HL-60/S4 treated with retinoic acid at 250 ng/mL for 4 days and 3 days (cell line): Measurements from ENCODE around the gene CAMSAP1.

Experiments used
- in situ Hi-C: fragments of 300-500 bp; cut with MboI; formaldehyde crosslinking; loops from 2 replicates; pipeline ENCODE4 v1.7.0; 2022; ENCODE audit warnings: low sequenced_read_pairs

The CAMSAP1 gene

DNA sequence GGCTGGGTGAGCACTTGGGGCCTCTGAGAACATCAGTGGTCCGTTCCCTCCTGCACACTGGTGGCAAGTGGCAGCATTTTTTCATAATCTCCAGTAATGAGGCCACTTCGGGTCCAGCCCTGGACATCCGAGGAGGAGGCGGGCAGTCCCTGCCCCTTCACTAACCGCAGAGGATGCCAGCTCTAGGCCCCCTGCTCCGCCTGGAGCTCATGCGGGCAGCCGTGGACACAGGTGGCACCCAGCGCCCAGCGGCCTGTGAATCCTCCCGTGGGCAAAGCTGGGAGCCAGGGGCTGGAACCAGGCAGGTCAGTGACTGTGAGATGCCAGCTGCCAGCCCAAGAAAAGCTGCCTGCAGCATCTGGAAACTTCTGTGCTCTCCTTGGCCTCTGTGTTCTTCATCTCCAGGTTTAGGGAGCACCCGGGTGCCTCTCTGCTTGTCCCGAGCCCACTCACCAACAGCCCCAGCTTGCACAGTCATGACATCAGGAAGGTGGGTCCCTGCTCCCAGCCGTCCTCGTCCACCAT, 112.9 kb downstream of the CAMSAP1 start:
- in situ Hi-C loops = no loop called here

DNA sequence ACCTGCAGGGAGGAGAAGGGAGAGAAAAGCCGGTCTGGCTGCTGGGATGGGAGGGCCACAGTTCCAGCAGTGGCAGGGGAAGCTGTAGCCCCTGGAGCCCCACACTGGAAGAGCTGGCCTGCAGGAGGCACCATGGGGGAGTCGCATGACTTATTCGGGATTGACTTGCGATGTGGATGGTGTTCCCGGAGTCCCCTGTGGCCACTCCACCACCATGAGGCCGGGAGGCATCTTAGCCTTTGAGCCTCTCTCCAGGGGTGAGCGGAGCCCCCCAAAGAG, 113.3 kb downstream of the CAMSAP1 start:
- in situ Hi-C loops = no loop called here

DNA sequence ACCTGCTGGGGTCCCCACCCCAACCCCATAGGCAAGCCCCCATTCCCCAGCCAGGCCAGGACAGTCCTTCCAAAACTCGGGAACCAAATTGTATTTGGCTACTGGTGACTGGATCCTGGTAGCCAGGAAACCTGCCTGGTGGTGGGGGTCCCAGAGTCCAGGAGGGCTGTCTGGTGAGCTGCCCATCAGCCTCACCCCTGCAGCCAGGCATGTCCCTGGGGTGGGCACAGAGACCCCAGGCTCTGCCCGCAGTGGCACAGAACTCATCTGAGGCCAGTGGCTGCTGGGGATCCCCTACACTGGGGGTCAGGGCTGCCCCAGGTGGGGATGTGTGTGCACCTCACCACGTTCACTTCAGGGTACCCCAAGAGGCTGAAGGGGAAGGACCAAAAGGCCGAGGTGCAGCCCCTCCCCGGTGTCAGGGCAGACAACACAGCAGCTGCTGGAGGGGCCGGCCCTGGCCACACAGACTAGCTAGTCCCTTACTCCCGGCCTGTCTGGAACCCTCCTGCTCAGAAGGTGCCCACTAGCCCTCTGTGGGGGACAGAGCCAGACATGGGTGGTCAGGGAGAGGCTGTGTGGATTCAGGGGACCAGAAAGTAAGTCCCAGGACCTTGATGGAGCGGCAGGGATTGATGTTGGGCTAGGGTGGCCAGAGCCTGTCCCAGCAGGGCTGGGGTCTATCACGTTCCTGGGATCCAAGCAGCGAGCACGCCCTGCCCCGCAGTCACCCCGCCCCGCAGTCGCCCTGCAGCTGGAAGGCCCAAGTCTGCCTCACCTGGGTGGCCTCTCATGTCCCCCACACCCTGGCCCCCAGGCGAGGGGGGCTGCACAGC, 113.9 kb downstream of the CAMSAP1 start:
- in situ Hi-C loops = no loop called here

DNA sequence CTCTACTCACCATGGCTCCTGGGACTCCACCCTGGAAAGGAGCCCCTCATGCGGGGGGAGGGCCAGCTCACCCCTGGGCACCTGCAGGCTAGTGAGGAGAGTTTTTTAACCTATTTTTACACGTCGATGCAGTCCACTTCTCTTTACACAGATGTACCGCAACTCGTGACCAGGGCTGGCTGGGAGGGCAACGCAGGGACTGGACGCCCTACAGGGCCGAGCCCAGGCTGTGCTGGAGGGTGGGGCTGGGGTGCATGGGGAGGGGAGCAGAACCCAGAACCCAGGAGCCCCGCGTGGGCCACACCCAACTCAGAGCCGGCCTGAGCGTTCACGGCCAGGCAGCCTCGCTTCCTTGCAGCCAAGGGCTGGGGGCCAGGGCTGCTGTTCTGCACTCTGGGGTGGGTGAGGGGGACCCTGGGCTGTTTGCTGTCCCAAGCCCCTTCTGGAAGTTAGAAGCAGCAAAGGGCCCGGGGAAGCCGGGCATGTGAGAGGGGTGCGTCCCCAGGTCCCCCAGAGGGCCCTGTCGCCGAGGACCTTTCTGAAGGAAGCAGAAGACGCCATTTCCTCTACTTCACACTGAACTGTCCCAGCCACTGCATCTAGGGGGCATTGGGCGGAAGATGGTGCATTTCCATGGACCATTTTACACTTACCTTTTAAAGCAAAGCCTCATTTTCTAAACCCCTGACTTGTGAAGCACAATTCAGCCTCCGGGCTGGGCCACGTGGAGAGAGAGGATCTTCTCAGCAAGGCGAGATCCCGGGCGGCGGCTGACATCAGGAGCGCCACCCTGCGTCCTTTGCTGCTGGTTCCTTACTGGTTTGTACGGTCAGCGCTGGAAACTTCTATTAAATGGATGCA, 114.8 kb downstream of the CAMSAP1 start:
- in situ Hi-C loops = no loop called here

DNA sequence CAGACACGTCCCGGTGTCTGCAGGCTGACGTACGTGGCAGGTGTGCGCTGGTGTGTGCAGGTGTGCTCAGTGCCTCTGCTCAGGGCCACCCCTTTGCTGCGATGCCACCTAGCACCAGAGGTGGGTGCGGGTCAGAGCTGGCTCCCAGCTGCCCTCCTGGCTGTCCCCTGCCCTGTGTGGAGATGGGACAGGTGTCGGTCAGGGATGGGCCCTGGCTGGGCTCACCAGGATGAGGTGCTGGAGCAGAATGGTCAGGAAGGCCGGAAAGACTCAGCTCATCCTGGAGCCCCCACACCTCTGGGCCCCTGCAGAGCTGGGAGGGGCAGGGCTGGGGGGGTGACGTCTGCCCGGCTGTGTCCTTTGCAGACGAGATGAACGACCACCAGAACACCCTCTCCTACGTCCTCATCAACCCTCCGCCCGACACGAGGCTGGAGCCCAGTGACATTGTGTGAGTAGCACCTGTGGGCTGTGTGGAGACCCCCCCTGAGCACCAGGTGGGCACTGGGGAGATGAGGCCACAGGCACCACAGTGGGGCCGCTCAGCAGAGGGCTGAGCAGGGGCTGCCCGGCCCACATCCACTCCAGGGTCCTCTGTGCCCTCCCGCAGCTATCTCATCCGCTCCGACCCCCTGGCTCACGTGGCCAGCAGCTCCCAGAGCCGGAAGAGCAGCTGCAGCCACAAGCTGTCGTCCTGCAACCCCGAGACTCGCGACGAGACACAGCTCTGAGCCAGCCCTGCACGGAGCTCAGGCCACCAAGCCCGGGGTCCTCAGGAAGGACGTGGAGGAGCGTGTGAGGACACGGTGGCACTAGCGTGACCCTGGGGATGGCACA, 115.7 kb downstream of the CAMSAP1 start:
- in situ Hi-C loops = no loop called here

DNA sequence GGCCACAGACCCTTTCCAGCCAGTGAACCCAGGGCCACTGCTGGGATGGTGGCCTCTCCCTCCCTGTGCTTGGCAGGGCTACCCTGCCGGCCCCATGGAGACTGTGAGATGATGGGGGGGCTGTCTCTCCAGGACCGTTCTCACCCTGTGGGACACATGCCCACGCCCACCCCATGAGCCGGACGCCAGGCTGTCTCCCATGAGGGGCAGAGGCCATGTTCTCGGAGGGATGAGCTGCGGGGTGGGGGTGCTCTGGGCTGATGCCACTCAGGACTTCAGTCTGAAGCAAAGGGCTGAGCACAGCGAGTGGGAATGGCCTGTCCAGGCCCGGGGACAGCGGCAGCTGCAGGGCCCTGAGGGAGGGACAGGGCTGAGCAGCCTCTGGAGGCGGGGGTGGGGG, 116.5 kb downstream of the CAMSAP1 start:
- in situ Hi-C loops = no loop called here

DNA sequence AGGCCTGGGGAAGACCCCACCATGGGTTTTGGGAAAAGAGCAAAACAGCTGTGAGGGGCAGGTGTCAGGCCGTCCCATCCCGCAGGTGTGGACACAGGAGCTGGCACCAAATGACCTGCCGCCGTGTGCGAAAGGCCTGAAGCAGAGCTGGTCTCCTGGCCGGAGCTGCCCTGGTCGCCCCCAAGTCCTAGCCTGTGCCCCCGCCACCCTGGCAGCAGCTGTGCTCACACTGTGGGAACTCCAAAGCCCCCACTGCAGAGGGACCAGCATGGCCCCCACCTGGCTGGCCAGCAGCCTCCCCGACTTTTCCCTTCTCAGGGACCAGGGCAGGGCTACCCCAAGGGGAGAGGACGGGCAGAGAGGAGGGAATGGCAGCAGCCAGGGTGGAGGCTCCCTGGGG, 117.0 kb downstream of the CAMSAP1 start:
- in situ Hi-C loops = no loop called here

DNA sequence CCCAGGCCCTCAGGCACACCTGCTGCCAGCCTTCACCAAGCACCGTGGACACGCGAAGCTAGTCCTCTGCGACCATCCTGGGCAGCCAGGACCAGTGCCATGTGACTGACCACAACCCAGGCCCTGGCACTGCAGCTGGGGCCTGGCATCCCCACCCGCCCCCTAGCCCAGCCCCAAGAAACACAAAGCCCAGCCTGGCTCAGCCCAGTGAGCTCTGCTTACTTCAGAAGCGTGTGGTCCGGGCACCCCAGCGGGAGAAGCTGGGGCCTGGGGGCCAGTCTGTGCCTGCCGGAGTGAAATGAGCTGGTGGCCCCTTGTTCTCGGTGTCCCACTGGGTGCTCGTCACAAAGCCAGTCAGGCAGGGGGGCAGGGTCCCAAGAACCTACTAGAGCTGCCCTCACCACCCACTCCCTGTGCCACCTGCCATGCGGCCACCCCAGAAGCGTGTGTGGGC, 117.5 kb downstream of the CAMSAP1 start:
- in situ Hi-C loops = no loop called here

DNA sequence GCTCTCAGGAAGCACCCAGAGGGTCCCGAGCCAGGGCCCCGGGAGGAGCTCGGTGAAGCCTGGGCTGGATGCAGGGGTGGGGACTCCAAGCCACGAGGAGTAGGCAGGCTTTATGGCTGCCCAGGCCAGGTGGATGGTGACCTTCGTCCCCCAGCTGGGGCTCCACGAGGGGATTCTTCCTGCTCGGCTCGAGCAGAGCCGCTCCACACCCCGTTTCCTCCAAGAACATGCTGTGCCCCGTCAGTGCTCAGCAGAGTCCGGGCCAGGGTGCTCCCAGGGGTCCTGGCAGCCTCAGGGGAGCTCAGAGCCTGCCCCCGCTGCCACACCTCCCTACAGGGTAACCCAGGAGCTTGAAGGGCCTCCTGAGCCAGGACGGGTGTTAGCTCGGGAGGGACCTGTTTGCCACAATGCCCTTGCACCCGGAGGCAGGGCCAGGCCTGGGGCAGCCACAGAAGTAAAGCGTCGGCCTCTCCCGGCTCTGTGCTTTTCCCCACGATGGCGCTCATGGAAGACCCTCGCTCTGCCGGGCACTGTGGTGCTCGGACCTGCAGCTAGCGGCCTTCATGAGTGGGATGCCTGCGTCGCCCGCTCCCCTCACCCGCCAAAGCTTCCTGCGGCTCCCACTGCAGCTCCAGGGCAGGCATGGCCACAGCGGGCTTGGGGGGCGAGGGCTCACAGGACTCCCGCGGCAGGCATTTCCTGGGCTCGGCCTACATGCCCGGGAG, 118.6 kb downstream of the CAMSAP1 start:
- in situ Hi-C loops = no loop called here

DNA sequence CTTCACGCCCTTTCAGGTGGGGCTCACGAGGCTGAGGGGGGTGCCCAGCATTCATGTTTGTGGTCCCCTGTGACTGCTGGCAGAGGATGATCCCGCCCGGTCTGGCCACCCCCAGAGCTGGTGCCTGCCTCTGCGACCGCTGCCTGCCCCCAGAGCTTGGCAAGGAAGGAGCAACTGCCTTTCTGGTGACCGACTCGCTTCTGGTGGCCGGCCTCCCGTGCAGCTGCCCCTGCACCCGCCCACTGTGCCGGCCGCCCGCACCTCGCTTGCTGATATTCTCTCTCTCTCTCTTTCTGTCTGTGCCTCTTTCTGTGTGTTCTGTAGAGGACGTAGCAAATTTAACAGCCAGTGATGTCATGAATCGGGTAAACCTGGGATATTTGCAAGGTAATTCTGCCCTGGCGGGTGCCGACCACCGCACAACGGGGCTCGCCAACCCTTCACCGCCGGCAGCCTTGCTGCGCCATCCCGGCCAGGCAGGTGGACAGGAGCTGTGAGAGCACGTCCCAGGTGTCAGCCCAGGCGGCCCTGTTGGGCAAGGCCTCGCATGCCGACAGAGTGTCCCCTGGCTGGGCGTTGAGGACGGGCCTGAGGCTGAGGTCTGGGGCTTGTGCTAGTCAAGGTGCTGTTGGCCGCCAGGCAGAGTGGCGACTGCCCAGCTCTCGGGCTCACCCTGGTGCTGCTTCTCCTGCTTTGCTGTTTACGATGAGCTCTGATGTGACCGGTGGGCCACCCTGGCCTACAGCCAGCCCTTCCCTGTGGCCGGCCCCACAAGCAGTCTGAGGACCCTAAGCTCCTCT, 119.4 kb downstream of the CAMSAP1 start:
- in situ Hi-C loops = no loop called here

DNA sequence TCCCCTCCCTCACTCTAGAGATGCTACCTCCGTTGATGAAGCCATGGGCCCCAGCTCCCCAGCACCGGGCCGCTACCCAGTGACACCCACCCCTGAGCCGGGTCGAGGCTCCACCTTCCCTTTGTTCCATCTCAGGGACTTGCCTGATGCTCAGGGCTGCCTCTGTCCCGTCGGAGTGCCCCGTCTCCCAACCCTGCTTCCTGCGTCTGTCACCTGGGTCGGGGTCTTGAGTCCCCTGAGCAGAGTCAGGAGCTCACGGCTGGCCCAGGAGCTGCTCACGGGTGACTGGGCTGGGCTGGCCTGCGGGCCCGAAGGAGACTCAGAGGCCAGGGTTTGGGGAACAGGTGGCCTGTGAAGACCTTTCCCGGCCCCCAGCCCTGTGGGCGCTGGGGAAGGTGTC, 120.0 kb downstream of the CAMSAP1 start:
- in situ Hi-C loops = no loop called here

DNA sequence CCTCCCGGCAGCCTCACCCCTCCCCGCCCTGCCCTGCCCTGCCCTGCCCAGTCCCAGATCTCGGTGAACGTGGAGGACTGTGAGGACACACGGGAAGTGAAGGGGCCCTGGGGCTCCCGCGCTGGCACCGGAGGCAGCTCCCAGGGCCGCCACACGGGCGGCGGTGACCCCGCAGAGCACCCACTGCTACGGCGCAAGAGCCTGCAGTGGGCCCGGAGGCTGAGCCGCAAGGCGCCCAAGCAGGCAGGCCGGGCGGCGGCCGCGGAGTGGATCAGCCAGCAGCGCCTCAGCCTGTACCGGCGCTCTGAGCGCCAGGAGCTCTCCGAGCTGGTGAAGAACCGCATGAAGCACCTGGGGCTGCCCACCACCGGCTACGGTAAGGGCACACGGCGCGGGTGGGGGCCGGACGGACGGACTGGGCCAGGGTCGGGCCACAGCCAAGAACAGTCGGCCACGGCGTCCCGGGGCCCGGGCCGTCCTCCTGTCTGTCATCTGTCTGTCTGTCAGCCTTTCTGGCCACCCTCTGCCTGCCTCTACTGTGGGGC, 121.1 kb downstream of the CAMSAP1 start:
- in situ Hi-C loops = no loop called here

DNA sequence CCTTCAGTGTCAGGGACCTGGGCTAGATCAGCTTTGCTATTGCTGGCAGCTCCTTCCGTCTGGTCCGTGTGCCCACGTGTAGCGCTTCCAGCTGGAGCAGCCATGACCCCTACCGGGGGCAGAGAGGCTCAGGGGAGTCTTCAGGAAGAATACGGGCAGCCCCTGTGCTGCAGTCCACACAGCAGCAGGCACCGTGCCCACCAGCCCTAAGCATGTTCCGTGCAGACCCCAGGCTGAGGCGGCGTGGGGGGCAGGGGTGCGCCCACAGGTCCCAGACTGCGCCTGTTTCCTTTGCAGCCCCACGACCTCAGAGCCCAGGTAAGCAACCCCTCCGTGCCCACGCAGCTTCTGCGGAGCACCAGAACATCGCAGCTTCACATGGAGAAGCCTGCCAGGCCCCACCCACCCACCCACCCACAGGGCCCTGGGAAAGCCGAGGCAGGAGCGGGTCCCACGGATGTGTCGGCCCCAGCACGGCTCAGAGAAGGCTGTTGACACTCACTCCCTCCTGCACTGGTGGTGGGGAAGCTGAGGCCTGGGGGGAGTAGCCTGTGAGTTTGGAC, 122.3 kb downstream of the CAMSAP1 start:
- in situ Hi-C loops = no loop called here

DNA sequence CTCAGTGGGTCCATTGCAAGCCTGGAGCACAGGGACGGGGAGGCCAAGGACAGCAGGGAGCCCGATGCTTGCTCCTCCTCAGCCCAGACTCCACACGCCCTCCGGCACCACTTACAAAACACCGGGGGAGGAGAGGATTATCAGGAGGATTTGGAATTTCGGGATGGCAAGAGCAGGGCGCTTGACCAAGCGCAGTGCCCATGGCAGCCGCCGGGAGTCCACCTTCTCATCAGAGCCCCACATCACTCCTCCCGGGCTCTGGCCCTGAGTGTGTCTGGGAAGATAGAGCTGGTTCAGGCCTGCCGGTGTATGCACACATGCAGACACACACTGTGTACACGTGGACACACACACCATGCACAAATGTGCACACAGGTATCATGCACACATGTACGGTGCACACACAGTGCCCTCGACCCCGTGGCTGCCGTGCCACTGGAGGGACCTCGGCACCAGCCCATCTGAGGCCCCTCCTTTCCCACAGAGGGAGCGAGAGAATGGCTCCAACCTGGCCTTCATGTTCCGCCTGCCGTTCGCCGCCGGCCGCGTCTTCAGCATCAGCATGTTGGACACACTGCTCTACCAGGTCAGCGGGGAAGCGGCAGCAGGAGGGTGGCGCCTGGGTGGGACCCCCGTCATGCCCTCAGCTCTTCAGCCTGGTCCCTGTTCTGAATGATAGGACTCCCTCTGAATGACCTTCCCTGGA, 123.7 kb downstream of the CAMSAP1 start:
- in situ Hi-C loops = no loop called here

DNA sequence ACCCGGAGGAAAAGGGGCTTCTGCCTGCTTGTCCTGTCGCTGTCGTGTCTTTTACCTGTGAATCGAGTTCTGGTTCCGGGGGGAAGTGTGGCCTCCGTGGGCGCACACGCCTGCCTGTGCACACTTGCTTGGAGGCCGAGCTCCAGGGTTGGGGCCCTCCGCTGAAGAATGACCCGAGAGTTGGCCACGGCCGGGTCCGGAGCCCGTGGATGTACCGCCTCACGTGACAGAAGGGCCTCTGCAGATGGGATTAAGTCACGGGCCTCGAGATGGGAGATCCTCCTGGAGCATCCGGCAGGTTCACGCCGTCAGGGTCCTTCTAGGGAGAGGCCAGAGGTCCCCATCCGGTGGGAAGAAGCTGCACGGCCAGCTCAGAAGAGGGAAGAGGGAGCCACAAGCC, 124.4 kb downstream of the CAMSAP1 start:
- in situ Hi-C loops = no loop called here

DNA sequence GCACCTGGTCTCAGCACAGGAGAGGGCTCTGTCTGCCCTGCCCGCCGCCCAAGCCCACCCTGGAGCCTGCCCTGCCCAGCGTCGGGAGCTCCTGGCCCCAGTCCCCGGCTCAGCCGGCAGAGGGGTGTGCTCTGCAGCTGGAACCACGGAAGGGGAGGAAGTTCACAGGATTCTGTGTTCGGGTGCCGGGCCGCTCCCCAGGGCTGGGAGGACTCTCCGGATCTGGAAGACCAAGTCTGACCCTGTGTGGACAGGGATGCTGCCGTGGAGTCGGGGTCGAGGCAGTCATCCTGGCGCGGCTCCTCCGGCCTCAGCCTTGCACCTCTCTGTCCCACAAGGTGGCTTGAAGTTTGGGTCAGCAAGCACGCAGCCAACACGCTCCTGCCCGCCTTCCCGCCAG, 126.7 kb downstream of the CAMSAP1 start:
- in situ Hi-C loops = no loop called here

DNA sequence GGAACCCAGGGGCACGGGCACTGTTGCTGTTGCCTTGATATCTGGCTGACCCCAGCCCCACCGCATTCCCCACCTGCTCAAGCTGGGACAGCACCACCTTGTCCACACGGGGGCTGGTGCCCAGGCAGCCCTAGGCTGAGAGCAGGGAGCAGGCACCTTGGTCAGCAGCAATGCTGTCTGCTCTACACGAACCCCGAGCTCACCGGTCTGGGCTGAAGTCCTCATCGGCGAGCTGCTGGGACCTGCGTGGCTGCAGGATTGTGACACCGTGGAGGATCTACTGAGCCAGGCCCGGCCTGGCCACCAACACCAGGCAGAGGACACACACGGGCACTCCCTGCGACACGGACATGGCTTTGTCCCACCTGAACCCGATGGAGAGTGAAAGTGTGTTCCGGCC, 127.3 kb downstream of the CAMSAP1 start:
- in situ Hi-C loops = no loop called here

DNA sequence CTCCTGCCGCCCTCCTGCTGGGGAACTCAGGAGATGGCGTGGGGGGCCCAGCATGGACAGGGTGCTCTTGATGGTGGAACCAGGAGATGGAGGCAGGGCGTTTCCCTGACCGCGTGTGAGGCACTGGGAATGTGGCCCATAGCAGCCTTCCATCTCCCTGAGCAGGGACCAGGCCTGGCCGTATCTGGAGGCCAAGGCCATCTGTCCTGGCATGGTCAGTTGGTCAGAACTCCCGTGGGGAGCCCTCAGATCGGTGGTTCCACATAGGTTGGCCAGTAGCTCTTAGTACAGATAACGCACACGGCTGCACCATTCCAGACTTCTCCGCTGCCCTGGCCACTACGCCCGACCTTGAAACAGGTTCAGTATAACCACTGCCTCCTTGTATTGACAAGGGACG, 127.8 kb downstream of the CAMSAP1 start:
- in situ Hi-C loops = no loop called here
